Measurements from ENCODE around the gene FZD10.

Gene FZD10

GRCh38 chr12:130151846-130152245 lies 10.4 kb upstream of the FZD10 start:
- no peak for TF ChIP-seq CTCF (IDR thresholded peaks at IDR 0.05)

- no peak for TF ChIP-seq CTCF (IDR thresholded peaks at IDR 0.05)
Measured at GRCh38 chr12:130152386-130152785, 9.9 kb upstream of the FZD10 start.

GRCh38 chr12:130153803-130154202 lies 8.5 kb upstream of the FZD10 start:
- TF ChIP-seq CTCF (IDR thresholded peaks at IDR 0.05) = no peak

GRCh38 chr12:130154276-130155070 lies 7.8 kb upstream of the FZD10 start:
- TF ChIP-seq CTCF (IDR thresholded peaks at IDR 0.05) = no peak

- no peak for TF ChIP-seq CTCF (IDR thresholded peaks at IDR 0.05)
Measured at GRCh38 chr12:130155416-130156073, 6.7 kb upstream of the FZD10 start.

- TF ChIP-seq CTCF (IDR thresholded peaks at IDR 0.05) = no peak
Measured at GRCh38 chr12:130156652-130157275, 5.5 kb upstream of the FZD10 start.

- TF ChIP-seq CTCF (IDR thresholded peaks at IDR 0.05) = no peak
Measured at GRCh38 chr12:130157998-130158753, 4.1 kb upstream of the FZD10 start.
